Eye (tissue), 1 donor: ENCODE measurements around the gene UBE2L6.
A peak's percentile ranks its signal among the peaks of the same experiment; 100 is the strongest.

Source experiments
- DNase-seq: peaks from one replicate; pipeline ENCODE4 v3.0.0-alpha.2; 2015

UBE2L6 gene

GRCh38 chr11:57527056-57527631 is 40.3 kb downstream of the UBE2L6 start:
- DNase-seq: peak; percentile 87

- no peak for DNase-seq
These were observed 44.1 kb downstream of the UBE2L6 start for GRCh38 chr11:57523419-57523818.

DNA sequence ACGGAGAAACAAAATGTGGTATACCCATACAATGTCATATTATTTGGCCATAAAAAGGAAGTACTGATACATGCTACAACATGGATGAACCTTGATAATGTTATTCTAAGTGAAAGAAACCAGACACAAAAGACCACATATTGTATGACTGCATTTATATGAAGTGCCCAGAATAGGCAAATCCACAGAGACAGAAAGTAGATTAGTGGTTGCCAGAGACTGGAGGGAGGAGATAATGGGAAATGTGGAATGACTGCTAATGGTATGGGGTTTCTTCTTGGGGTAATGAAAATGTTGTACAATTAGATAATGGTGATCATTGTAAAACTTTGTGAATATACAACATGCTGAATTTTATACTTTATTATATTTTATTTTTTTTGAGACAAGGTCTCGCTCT is 46.4 kb downstream of the UBE2L6 start:
- no peak for DNase-seq

GRCh38 chr11:57516061-57516443 is 51.4 kb downstream of the UBE2L6 start:
- DNase-seq: no peak

- peak; percentile 65 for DNase-seq
These were observed 52.0 kb downstream of the UBE2L6 start, which contains the start of gene SLC43A1 for GRCh38 chr11:57515332-57516060. Gene SLC43A1 (minus strand): TSS chr11:57515702. CDS start chr11:57514111, 1,591 bp downstream.

GRCh38 chr11:57514538-57515331 is 52.7 kb downstream of the UBE2L6 start:
- DNase-seq: peak; percentile 67

- peak; percentile 59 for DNase-seq
These were observed 53.4 kb downstream of the UBE2L6 start for GRCh38 chr11:57513911-57514537.

GRCh38 chr11:57513452-57513795 is 54.0 kb downstream of the UBE2L6 start:
- DNase-seq: peak; percentile 34

GRCh38 chr11:57512646-57513451 is 54.6 kb downstream of the UBE2L6 start:
- DNase-seq: no peak

DNA sequence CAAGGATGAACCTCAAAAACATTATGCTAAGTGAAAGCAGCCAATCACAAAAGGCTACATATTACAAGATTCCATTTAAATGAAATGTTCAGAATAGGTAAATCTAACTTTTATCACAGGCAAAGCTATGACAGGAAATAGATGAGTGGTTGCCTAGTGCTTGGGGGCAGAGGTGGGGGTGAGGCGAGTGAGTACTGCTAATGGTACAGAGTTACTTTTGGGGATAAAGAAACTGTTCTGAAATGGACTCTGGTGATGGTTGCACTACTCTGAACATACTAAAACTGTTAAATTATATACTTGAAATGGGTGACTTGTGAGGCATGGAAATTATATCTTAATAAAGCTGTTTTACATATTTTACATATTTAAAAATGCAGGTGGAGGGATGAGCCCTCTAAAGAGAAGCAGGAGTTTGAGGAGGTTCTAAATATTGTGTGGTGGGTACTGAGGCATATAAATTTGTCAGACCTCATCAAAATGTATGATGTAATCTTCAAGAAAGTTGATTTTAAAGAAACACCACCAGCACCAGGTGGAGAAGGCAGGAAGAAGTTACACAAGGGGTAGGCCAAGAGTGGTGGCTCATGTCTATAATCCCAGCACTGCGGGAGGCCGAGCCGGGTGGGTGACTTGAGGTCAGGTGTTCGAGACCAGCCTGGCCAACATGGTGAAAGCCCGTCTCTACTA is 55.6 kb downstream of the UBE2L6 start:
- no peak for DNase-seq

- DNase-seq: no peak
These were observed 58.9 kb downstream of the UBE2L6 start for GRCh38 chr11:57508341-57509170.

GRCh38 chr11:57506522-57506921 is 61.0 kb downstream of the UBE2L6 start:
- no peak for DNase-seq

GRCh38 chr11:57504511-57504910 is 63.0 kb downstream of the UBE2L6 start:
- DNase-seq: no peak

DNA sequence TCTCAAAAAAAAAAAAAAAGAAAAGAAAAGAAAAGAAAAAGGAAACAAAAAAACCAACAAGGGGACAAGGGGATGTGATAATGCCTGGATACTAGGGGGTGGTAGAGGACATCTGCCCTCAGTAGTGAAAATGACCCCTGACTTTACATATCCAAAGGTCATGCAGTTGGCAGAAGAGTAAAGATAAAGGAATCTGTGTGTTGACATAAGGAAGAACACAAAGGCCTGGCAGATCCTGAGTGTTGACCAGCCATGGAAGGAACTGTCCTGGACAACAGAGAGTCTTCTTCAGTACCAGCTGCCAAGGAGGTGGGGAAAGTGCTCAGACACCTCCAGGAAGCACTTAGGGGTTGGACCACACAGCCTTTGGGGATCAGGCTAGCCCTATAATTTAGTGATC is 64.6 kb downstream of the UBE2L6 start:
- DNase-seq: no peak

- no peak for DNase-seq
These were observed 65.1 kb downstream of the UBE2L6 start for GRCh38 chr11:57502376-57502775.

DNA sequence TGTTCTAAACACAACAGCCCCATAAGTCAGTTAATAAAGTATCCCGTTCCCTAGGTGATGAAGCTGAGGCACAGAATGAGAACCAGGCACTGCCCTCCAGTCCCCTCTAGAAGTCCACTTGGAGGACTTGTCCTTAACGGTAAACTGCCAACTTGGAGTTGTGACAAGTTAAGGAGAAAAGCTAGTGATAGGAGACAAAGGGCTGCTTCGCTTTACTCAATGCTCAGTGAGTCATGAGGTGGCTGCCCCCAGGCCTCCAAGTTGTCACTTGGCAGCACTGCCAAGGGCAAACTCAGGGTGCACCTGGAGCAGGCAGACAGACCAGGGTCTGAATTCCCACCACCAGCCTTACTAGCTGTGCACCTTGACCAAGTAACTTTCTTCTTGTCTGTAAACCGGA is 65.5 kb downstream of the UBE2L6 start:
- DNase-seq: no peak
